Hematopoietic multipotent progenitor cell (in vitro differentiated cells): Measurements from ENCODE around the gene KCTD2. TPM values are rescaled to one million over a fixed set of nuclear protein-coding genes. Genes with fewer than 3 reads are reported as not detected.

Experiments used
- small RNA-seq: library from RNA; depleted of rRNA; stranded (forward); fragments of <200 nt; gene quantifications from one replicate; pipeline ENCODE3, GENCODE V24; 2012
- total RNA-seq: library from RNA; depleted of rRNA; stranded (reverse); fragments of >200 nt; gene quantifications from one replicate; pipeline ENCODE4 v1.2.3, GENCODE V29; 2012

KCTD2 gene
- total RNA-seq, 1 donor, result 18.6 TPM

Small RNAs within 50 kb of the gene (small RNA-seq; reads per million reads assigned to genes)
- gene AC111186.1, result not detected
- not detected for gene RF00019
- gene RN7SL573P, result not detected
- not detected for gene RNU6-362P

Other genes with a start within 250 kb of the KCTD2 start
- 0.27 TPM for gene GRIN2C, start 187.3 kb upstream of the KCTD2 start, total RNA-seq
- gene FDXR, start 174.2 kb upstream of the KCTD2 start, total RNA-seq, result 8.9 TPM
- not detected for gene FADS6, start 153.6 kb upstream of the KCTD2 start, total RNA-seq
- gene USH1G, start 124.0 kb upstream of the KCTD2 start, total RNA-seq, result under 0.01 TPM
- not detected for gene OTOP2, start 123.0 kb upstream of the KCTD2 start, total RNA-seq
- not detected for gene OTOP3, start 111.3 kb upstream of the KCTD2 start, total RNA-seq
- gene HID1, start 74.5 kb upstream of the KCTD2 start, total RNA-seq, result 1.1 TPM
- gene CDR2L, start 59.6 kb upstream of the KCTD2 start, total RNA-seq, result 2.2 TPM
- gene MRPL58, start 34.6 kb upstream of the KCTD2 start, total RNA-seq, result 16.7 TPM
- 73.5 TPM for gene ATP5PD, start 256 bp upstream of the KCTD2 start, total RNA-seq
- gene SLC16A5, start 40.7 kb downstream of the KCTD2 start, total RNA-seq, result 47.4 TPM
- 10.8 TPM for gene ARMC7, start 62.7 kb downstream of the KCTD2 start, total RNA-seq
- 87.5 TPM for gene NT5C, start 84.5 kb downstream of the KCTD2 start, total RNA-seq
- gene JPT1, start 107.3 kb downstream of the KCTD2 start, total RNA-seq, result 30.2 TPM
- gene SUMO2, start 135.7 kb downstream of the KCTD2 start, total RNA-seq, result 50.9 TPM
- gene NUP85, start 158.5 kb downstream of the KCTD2 start, total RNA-seq, result 35.8 TPM
- gene GGA3, start 214.4 kb downstream of the KCTD2 start, total RNA-seq, result 31.0 TPM
- 38.2 TPM for gene MRPS7, start 214.7 kb downstream of the KCTD2 start, total RNA-seq
- gene MIF4GD, start 224.0 kb downstream of the KCTD2 start, total RNA-seq, result 53.1 TPM
- gene SLC25A19, start 242.2 kb downstream of the KCTD2 start, total RNA-seq, result 28.8 TPM